Stimulated activated CD4-positive, alpha-beta T cell treated with anti-CD3 and anti-CD28 coated beads, Interleukin-15, amount 100 ng/mL, for 24 hours (primary cell): ENCODE results near the gene EML1.

Source experiments
- DNase-seq: peaks from one replicate; pipeline ENCODE4 v3.0.0-alpha.2; 2020

The EML1 gene

GRCh38 chr14:99780690-99781089 is 12.5 kb upstream of the EML1 start:
- DNase-seq: no peak

DNA sequence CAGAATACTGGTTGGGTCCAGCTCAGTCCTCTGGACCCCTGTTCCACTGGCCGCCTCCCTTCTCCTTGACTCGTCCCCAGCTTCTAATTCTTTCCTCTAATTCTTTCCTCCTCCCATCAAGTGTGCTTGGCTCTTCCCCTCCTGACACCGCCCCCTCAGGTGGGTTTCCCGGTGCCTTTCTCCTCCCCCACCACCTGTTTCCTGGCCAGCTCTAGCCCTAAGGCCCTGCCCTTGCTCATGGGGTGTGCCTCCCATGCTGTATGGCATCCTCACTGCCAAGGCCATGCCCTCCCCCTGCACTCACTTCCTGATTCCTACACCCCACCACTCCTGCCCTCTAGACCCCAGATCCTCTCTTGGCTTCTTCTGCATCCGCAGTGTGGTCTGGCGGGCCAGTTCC is 12.1 kb upstream of the EML1 start:
- DNase-seq: no peak

- DNase-seq: no peak
Measured at GRCh38 chr14:99781853-99782610, 11.2 kb upstream of the EML1 start.

- no peak for DNase-seq
Measured at GRCh38 chr14:99784508-99784907, 8.7 kb upstream of the EML1 start.

GRCh38 chr14:99785426-99785825 is 7.8 kb upstream of the EML1 start:
- no peak for DNase-seq

DNA sequence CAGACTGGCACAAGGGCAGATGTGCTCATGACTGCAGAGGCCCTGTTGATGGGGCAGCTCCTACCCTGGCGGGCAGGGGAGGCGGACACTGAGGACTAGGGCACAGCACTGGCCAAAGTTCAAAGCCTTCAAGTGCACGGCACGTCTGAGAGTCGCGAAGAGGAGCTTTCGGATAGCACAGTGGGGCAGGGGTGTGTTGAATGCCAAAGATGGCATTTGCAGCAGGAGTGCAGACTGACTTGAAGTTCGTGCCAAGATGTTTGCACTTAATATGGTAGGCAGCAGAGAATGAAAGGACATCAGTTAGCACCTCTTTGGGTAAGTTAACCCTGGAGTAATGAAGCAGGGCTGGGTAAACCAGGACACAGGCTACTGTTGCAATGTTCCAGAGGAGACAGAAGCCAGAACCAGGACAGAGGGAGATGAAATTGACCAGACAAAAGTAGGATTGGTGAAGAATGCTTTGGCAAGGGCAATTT is 6.7 kb upstream of the EML1 start:
- no peak for DNase-seq

GRCh38 chr14:99788713-99789112 is 4.5 kb upstream of the EML1 start:
- no peak for DNase-seq

DNA sequence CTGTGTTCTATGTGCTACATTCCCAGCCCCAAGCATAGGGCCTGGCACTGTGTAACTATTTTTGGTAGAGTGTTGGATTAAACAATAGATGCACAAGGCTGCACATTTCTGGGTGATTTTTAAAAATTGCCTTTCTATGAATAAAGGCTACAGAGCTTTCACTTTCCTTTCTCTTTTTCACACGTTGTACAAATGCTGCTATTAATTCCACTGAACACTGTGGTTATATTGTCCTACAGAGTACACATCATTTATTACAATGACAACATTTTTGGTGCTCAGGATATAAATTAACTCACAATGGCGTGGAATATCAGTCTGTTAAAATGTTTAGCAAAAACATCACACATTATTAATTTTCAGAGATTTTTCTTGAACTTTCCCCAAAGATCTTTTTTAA is 3.6 kb upstream of the EML1 start:
- no peak for DNase-seq

DNA sequence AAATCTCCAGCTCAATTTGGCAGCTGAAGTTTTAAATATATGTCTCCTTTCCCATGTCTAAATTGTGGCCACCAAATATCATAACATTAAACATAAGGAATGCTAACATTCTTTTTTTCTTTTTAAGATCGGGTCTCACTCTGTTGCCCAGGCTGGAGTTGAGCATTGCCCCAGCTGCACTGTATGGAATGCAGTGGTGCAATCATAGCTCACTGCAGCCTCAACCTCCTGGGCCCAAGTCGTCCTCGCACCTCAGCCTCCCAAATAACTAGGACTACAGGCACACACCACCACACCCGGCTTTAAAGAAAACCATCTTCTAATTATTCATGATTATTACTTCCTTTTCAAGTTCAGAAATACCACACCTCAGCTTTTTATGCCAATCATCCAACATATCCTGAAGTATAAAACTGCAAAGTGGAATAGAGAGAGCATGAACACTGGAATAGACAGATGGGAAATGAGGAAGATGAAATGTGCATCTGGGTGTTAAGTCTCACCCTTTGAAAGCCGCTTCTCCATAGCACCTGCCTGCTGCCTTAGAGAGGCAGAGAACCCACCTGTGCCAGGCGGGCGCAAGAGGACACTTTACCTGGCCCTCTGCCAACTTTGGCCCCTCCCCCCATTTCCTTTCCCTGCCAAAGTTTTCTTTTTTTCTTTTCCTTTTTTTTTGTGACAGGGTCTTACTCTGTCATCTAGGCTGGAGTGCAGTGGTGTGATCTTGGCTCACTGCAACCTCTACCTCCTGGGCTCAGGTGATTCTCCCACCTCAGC is 2.8 kb upstream of the EML1 start:
- no peak for DNase-seq

DNA sequence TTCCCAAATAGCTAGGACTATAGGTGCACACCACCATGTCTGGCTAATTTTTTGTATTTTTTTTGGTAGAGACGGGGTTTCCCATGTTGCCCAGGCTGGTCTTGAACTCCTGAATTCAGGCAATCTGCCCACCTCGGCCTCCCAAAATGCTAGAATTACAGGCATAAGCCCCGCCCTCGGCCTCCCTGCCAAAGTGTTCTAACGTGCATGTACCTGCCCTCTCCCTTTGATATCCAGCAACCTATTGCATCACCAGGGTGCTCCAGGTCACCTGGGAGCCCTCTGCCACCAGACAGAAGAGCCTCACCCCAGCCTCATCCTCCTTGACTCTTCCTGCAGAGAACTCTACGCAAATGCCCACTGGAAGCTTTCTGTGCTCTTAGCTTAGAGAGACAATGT is 2.2 kb upstream of the EML1 start:
- DNase-seq: no peak

GRCh38 chr14:99791476-99792209 is 1.6 kb upstream of the EML1 start:
- no peak for DNase-seq

- DNase-seq: no peak
Measured at GRCh38 chr14:99792210-99792535, 1.0 kb upstream of the EML1 start.

- DNase-seq: peak; percentile 12
Measured at GRCh38 chr14:99792551-99793212, 531 bp upstream of the EML1 start.

DNA sequence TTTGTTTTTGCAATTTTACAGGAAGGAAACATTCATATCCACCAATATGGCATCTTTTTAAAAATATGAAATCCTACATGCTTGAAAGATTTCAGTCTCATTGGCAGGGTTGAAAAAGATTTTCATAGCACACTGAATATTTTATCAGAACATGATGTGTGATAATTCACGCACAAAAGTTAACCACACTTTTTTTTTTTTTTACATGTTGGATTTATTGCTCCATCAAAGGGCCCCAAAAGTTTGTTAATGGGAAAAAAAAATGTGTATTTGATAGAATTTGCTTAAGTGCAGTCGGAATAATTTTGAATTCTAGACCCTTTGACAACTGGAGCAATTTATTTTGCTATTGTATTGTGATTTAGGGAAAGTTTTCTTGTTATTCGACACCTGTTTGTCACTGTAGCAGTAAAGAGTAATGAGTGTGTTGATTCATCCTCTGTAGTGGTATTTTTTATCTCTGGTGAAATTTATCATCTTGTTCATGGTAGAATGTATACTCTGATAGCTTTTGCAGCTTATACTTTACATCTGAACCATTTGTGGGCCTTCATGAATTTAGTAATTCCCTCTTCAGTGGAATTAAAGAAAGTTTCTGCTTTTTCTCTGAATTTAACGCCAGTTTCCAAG is 1.1 kb downstream of the EML1 start:
- no peak for DNase-seq

DNA sequence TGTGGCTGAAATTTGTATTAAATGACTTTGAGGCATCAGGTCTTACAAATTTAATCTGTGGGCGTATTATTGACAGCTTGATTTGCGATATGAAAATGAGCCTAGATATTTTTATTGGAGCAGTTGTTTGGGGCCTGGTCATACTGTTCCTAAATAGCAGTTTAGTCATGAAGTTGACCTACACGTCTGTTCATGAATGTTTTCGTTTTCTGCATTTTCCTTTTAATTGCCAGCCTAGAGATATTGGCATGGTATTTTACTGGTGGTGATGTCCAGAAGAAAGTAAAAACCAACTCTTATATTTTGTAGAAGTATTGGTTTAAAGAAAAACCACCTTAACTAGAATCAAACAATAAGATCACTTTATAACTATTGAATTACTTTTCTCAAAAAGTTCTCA is 1.8 kb downstream of the EML1 start:
- DNase-seq: no peak

GRCh38 chr14:99797231-99797630 is 4.0 kb downstream of the EML1 start:
- DNase-seq: no peak

GRCh38 chr14:99800781-99801180 is 7.6 kb downstream of the EML1 start:
- no peak for DNase-seq

- no peak for DNase-seq
Measured at GRCh38 chr14:99802301-99803105, 9.3 kb downstream of the EML1 start.

- no peak for DNase-seq
Measured at GRCh38 chr14:99803106-99803775, 10.0 kb downstream of the EML1 start.

GRCh38 chr14:99803803-99804202 is 10.6 kb downstream of the EML1 start:
- no peak for DNase-seq

- DNase-seq: no peak
Measured at GRCh38 chr14:99805757-99806439, 12.7 kb downstream of the EML1 start.
